LoVo (cell line): Measurements from ENCODE around the gene PIK3R2.

ENCODE experiments used
- DNase-seq: peaks from one replicate; pipeline ENCODE4 v3.0.0-alpha.2; 2016; ENCODE audit warnings: low spot score

The PIK3R2 gene

DNA sequence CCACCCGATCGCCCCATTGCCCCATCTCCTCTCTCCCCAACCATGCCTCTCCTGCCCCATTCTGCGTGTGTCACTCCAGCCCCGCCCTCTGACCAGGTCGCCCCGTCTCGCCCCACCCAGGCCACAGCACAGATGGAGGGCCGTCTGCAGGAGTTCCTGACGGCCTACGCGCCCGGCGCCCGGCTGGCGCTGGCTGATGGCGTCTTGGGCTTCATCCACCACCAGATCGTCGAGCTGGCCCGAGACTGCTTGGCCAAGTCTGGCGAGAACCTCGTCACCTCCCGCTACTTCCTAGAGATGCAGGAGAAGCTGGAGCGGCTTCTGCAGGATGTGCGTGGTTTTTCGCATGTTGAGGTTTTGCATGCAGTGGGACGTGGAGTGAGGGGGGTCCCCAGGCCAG, 29.1 kb upstream of the PIK3R2 start:
- DNase-seq, result no peak

DNA sequence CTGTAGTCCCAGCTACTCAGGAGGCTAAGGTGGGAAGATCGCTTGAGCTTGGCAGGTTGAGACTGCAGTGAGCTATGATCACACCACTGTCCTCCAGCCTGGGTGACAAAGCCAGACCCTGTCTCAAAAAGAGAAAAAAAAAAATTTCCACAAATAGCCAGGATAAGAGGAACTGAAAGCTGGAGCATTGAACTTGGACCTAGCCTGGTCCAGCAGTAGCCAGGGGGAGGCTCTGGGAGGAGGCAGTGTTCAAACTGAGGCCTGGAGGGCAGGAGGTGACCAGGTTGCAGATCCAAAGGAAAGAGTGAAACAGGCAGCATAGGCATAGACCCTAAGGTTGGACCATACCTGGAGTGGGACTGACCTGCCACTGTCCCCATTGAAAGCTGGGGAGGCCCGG, 26.9 kb upstream of the PIK3R2 start:
- DNase-seq, result no peak

DNA sequence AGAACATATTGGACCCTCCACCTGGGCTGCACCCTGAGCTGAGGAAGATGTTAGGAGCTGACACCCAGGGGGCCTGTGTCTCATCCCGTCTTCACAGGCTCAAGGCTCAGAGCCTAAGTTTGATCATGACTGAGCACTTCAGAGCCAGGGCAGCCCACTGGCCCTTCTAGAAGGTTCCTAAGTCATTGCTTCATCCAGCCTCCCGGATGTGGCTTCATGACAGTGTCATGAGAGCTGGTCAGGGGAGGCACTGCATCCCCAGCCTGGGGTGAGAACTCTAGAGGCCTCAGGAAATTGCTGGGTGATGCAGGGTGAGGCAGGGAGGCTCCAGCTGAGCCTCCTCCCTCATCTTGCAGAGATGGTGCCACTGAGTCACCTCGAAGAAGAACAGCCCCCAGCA, 24.9 kb upstream of the PIK3R2 start:
- DNase-seq, result no peak

DNA sequence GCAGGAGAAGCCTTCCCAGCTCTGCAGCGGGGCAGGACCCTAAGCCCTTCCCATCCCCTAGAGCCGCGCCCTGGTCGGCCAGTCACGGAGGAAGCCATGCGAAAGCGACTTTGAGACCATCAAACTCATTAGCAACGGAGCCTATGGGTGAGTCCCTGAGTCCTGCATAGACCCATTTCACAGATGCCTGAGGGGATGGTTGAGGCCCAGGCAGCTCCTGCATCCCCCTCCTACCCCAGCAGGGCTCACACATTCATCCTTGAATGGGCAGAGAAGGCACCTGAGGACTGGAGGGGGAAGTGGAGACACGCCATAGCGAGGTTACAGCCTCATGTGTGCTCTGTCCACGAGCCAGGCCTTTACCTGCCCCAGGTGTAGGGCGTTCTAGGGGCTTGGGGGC, 24.2 kb upstream of the PIK3R2 start:
- no peak for DNase-seq

DNA sequence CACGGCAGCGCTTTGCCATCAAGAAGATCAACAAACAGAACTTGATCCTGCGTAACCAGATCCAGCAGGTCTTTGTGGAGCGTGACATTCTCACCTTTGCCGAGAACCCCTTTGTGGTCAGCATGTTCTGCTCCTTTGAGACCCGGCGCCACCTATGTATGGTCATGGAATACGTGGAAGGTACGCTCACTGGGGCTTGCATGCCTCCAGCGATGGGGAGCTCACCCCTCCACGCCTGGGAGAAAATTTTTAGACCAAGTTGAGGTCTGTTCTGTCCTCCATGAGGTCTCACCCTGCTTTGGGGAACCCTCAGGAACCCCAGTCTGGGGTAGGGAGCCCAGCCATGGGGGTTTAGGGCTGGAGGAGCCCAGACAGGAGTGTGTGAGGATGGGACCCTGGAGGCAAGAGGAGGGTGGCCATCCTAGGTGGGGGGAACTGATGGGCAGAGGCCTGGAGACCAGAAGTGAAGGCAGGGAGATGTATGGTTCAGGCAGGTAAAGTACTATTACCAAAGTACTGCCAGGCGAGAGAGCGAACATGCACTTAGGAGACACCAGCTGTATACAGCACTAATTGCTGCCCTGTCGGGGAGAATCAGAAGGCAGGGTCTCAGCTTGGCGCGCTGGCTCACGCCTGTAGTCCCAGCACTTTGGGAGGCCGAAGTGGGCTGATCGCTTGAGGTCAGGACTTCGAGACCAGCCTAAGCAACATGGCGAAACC, 22.3 kb upstream of the PIK3R2 start:
- no peak for DNase-seq

DNA sequence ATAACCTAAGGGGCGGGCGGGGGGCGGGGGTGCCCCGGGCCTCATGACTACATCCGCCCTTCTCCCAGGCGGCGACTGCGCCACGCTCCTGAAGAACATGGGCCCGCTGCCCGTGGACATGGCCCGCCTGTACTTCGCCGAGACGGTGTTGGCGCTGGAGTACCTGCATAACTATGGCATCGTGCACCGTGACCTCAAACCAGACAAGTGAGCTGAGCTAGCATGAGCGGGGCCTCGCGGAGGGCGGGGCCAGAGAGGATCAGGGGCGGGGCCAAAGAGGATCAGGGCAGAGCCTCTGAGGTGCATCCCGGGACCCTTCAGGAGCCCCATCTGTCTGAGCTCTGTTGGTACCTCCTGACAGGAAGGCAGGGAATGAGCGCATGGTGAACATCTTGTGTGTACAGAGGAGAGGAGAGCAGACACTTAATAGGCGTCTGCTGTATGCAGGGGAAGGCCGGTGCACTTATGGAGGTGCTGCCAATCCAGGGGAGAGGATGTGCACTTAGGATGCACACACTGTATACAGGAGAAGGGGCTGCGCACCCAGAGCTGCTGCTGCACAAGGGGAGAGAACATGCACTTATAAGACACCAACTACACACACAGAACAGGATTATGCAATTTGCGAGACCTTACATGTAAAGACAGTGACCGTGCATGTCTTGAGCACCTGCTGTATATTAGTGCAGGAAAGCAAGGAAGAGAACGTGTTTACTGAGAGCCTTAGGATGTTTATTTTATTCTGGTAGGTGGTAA, 20.9 kb upstream of the PIK3R2 start:
- DNase-seq, result no peak

DNA sequence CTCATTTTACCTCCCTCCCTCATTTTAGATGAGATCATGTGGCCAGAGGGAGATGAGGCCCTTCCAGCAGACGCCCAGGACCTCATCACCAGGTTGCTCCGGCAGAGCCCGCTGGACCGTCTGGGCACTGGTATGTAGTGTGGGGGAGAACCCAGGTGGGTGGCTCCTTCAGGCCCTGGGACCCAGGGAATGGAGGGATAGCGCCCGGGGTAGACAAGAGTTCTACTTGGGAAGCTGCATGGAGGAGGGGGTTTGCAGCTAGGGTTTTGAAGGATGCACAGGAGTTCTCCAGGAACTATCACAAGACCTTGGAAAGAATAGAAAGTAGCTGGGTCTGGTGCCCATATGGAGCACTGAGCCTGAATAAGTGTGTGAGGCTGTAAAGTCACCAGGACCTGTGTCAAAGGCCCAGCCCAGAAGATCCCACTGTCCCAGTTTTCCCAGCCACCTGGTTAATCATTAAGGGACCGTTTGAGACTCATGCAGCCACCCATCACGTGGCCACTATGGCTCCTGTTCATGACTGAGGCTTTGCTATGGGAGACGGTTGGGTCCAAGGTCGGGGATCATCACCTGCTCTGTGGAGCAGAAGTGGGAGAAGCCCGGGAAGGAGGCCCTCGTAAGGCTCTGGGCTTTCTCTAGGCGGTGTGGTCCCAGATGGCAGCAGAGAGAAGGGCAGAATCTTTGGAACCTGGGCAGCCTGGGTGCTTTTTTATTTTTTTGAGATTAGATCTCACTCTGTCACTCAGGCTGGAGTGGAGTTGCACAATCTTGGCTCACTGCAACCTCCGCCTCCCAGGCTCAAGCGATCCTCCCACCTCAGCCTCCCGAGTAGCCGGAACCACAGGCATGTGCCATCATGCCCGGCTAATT, 17.0 kb upstream of the PIK3R2 start:
- peak; percentile 64 for DNase-seq

DNA sequence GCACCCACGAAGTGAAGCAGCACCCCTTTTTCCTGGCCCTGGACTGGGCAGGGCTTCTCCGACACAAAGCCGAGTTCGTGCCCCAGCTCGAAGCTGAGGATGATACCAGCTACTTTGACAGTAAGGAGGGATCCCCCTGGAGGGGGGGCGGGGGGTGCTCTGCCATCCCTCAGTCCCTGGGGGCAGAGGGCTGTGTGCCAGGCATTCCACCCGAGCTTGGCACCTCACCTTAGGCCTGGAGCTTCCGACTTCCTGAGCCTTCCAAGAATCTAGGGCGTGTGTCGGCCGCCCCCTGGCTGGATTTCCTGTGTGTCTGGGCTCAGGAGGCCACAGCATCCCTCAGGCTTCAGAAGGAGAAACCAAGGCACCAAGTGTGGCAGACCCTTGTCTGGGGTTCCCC, 15.7 kb upstream of the PIK3R2 start:
- no peak for DNase-seq

DNA sequence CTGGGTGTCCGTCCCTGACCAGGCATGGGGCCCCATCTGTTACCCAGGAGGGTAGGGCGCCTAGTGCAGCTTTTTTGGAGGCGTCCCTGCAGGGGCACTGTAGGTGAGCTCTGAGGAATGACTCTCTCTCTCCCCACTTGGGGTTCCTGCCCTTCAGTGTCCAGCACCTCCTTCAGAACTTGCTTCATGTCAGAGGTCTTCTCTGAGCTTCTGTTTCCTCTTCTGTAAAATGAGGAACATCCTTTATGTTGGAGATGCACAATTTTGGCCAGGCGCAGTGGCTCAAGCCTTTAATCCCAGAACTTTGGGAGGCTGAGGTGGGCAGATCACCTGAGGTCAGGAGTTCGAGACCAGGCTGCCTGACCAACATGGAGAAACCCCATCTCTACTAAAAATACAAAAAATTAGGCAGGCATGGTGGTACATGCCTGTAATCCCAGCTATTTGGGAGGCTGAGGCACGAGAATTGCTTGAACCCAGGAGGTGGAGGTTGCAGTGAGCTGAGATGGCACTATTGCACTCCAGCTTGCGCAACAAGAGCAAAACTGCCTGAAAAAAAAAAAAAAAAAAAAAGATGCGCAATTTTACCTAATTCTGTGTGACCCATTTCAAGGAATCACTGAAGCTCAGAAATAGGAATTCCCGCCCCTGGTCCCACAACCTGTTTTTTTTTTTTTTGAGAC, 15.2 kb upstream of the PIK3R2 start:
- no peak for DNase-seq

DNA sequence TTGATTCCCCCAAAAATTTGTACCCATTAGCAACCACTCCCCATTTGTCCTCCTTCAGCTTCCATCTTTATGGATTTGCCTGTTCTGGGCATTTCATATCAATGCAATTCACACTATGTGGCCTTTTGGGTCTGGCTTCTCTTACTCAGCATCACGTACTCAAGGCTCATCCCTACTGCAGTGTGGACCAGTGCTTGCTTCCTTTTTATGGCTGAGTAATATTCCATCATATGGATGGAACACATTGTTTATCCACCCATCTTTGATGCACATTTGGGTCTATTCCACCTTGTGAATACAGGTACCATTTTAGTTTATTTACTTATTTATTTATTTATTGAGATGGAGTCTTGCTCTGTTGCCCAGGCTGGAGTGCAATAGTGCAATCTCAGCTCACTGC, 12.5 kb upstream of the PIK3R2 start:
- no peak for DNase-seq

DNA sequence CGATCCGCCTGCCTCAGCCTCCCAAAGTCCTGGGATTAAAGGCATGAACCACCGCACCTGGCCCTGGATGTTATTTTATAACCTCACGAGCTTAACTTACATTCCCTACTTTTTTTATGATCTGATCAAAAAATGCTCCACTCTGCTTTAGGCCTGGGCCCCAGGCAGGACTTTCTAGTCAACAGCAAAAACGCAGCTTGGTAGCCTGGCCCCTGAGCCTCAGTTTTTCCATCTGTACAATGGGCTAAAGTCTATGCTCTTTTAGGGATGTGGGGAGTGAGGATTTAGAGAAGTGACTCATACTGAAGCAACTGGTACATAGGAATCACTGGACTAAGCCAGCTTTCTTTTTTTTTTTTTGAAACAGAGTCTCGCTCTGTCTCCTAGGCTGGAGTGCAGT, 11.9 kb upstream of the PIK3R2 start:
- no peak for DNase-seq

DNA sequence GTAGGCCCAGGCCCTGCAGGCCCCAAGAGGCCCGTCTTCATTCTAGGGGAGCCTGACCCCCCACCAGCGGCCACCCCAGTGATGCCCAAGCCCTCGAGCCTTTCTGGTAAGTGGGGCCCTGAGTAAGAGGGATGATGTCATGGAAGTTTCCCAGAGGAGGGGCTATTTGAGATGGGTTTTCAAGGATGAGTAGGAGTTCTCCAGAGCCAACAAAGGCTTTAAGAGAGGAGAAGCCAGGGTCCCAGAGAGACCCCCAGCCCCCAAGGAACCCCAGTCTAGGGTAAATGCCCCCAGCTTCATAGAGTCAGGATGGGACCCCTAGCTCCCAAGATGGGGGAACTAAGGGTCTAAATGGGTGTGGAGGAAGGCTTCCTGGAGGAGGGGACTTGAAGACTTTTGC, 9.1 kb upstream of the PIK3R2 start:
- DNase-seq, result no peak

DNA sequence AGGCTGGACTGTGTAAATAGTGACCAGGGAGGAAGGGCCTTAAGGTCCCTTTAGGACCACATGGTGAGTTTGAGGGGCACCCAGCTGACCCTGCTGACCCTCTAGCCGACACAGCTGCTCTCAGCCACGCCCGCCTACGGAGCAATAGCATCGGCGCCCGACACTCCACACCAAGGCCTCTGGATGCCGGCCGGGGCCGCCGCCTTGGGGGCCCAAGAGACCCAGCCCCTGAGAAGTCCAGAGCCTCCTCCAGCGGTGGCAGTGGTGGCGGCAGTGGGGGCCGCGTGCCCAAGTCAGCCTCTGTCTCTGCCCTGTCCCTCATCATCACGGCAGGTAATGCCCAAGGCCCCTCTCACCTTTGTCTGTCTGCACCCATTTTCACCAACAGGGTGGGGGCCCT, 8.6 kb upstream of the PIK3R2 start:
- no peak for DNase-seq

DNA sequence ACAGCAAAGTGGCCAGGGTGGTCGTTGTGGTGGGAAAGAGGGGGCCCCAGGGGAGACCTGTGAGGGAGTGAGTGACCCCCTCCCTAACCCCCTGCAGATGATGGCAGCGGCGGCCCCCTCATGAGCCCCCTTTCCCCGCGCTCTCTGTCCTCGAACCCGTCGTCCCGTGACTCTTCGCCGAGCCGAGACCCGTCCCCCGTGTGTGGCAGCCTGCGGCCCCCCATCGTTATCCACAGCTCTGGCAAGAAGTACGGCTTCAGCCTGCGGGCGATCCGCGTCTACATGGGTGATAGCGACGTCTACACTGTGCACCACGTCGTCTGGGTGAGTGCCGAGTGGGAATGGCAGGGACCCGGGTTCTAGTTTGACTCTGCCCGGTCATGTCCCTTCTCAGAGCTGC, 8.1 kb upstream of the PIK3R2 start:
- DNase-seq, result no peak

DNA sequence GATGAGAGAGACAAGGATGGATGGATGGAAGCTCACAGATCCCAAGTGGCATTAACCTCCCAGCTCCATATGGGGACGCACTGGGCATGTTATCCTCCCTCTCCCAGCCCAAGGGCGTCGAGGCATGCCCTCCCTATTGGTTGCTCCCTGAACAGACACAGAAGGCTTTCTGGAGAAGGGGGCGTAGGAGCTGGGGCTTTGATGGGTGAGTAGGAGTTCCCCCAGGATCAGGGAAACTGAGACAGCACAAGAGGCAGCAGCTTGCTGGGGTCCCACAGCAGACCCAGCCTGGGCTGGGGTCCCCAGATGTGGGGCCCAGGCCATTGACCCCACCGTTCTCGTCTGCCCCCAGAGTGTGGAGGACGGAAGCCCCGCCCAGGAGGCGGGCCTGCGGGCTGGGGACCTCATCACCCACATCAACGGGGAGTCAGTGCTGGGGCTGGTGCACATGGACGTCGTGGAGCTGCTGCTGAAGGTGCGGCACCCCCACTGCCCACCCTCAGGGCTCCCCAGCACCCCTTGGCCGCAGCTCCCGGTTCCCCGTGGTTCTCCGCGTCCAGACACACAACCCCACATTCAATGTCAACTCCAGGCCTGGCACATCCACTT, 7.5 kb upstream of the PIK3R2 start:
- DNase-seq, result no peak

DNA sequence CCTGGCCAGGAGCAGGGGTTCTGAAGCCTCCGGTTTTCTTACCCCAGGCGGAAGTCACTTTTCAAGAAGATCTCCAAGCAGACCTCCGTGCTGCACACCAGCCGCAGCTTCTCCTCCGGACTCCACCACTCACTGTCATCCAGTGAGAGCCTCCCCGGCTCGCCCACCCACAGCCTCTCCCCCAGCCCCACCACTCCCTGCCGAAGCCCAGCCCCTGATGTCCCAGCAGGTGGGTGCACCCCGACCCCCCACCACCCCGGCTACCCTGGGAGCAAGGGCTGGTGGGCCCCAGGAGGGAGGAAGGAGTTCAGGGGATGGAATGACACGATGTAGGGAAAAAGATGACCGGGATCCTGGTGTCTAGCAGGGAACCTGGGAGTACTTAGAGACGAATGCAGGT, 5.6 kb upstream of the PIK3R2 start:
- DNase-seq, result no peak

DNA sequence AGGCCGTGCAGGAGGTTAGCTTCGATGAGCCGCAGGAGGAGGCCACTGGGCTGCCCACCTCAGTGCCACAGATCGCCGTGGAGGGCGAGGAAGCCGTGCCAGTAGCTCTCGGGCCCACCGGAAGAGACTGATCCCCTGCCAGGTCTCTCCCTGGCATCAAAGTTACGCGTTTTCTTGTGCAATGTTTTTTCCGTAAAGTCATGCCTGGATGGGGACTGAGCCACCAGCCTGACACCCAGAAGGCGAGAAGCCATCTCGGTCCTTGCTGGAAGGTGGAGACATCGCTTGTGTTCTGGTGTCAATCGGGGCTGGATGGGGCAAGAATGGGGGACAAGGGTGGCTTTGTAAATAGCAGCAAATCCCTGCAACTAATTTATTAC, 3.4 kb upstream of the PIK3R2 start:
- DNase-seq, result no peak

DNA sequence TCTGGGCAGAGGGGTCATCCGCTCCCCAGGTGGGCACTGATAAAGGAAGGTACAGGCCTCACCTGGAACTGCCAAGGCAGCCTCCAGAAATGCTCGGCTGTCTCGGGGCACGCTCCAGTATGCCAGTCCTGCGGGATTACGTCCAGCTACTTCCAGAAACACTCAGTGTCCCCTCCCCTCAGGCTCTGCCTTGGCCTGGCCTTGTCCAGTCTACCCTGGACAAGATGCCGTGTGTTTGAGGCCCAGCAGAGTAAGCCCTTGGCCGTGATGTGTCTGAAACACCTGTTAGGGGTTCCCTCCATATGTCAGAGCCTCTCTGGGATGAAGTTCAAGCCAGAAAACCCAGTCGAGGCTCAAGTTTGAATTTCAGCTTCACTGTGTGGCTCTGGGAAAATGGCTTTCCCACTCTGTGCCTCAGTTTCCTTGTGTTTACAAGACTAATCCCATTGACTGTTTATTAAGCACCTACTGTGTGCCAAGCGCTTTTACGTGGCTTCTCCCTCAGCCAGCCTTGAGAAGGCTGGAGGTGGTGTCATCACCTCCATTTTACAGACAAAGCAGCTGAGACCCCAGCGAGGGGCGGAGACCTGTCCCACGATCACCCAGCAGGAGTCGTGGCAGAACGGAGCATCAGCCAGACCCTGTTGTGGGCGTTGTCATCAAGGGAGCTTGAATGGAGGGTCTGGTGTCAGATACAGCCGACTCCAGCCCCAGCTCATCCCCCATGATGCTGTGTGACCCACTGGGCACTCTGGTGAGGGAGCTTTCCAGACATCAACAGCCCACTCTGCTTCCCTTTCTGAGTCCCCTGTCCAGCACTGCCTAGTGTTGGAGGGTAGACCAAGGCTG, 2.0 kb upstream of the PIK3R2 start:
- no peak for DNase-seq

DNA sequence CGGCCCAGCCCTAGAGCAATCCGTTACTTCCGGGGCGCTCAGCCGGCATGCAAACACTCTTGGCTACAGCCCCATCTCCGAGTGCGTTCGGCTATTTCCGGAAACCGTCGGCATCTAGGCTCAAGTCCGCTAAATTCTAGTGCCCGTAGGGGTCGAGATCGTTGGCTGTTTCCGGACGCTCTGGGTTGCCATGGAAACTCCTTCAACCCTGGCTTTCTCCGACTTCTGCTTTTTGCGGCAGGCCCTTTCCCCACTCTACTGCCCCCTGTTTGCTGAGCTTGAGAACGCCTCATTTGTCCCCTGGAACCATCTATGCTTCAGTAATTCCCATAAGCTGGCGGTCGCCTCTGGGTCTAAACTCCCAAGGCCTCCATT, 534 bp upstream of the PIK3R2 start:
- peak; percentile 96 for DNase-seq

DNA sequence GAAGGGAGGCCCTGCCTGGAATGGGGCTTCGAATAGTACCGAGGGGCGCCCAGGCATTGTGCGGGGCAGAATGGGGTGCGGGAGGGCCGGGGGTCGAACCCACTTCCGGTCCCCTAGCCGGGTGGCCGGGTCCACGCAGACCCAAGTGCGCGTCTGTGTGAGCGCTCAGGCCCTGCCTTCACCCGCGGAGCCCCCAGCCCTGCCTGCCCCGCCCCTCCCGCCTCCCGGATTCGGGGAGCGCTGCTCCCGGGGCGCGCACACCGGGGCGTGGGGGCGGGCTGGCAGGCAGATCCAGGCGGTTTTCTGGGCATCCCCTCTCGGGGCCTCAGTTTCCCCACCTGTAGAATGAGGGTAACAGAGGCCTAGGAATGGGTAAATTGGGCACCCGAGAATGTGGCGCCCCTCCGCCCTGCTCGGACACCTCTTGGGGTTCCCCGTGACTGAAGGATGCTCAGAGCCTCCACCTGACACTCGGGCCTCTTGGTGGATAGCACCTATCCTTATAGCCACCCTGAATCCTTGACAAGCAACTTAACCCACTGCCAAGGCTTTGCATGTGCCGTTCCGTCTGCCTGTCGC, 682 bp downstream of the PIK3R2 start:
- DNase-seq, result no peak
